HepG2 (cell line): ENCODE results near the gene THOC5. TPM values are rescaled to one million over a fixed set of nuclear protein-coding genes. Genes with fewer than 3 reads are reported as not detected.

Experiments used
- ATAC-seq: fragments of 200-7000 bp; cut with Tn5 transposase; 3 replicates; pipeline ENCODE4 v1.9.1; 2020; ENCODE audit warnings: mild to moderate bottlenecking, moderate library complexity
- BruUV-seq: library from RNA; stranded (reverse); fragments of 400-500 nt; replicated peaks from 2 replicates; lab custom pipeline; 2021; lab: Mats Ljungman, UMichigan
- CTCF ChIA-PET: fragments of 300-600 bp; formaldehyde crosslinking; extraction: SDS; loops from one replicate; lab custom pipeline; 2021; ENCODE audit warnings: low total read pairs, inconsistent platforms, low intra/inter-chr PET ratio; lab: Yijun Ruan, JAX
- POLR2A ChIA-PET: fragments of 350-600 bp; sonication (Branson Sonifier 250); formaldehyde crosslinking; loops from one replicate; lab custom pipeline; 2020; ENCODE audit warnings: antibody characterized with exemption, inconsistent platforms; lab: Yijun Ruan, JAX
- DNase-seq: peaks from one replicate; pipeline ENCODE4 v3.0.0-alpha.2; 2015; ENCODE audit warnings: low spot score
- FAIRE-seq: peaks from 3 replicates; lab custom pipeline; 2011; peaks lifted over from hg19 to GRCh38; lab: Jason Lieb, UNC
- H2AFZ ChIP-seq: one replicate; pipeline ENCODE4 v1.6.1; 2011; ENCODE audit warnings: low read length, inconsistent platforms
- H3K27ac ChIP-seq: fragments of 300-600 bp; 3 replicates; pipeline ENCODE4 v1.8.0; 2011; ENCODE audit warnings: mixed run types, mild to moderate bottlenecking, mixed read lengths, low read length, inconsistent platforms; ENCODE audit not compliant: insufficient read depth; ENCODE audit errors: extremely low read length
- H3K27me3 ChIP-seq, 2 experiments: fragments of 200-600 bp in 1 of 2; 2 replicates in 1 of 2; 3 replicates in 1 of 2; pipeline versions ENCODE4 v1.6.0 to v1.8.0; 2011; ENCODE audit warnings: low read length in 2 of 2, mild to moderate bottlenecking in 2 of 2, moderate library complexity in 2 of 2, inconsistent platforms in 1 of 2; ENCODE audit not compliant: insufficient read depth in 2 of 2, control insufficient read depth in 1 of 2
- H3K36me3 ChIP-seq, 2 experiments: fragments of 200-600 bp in 1 of 2; replicated peaks in 1 of 2; 2 replicates in 1 of 2; 3 replicates in 1 of 2; pipeline versions ENCODE4 v1.5.1 to v1.8.0; 2011; ENCODE audit warnings: low read length in 2 of 2, inconsistent platforms in 1 of 2; ENCODE audit not compliant: insufficient read depth in 2 of 2, control insufficient read depth in 1 of 2
- H3K4me1 ChIP-seq: 2 replicates; pipeline ENCODE4 v1.5.1; 2012; ENCODE audit warnings: low read length, inconsistent platforms; ENCODE audit not compliant: insufficient read depth
- H3K4me2 ChIP-seq: 2 replicates; pipeline ENCODE4 v1.6.0; 2011; ENCODE audit warnings: low read depth, low read length, inconsistent platforms
- H3K4me3 ChIP-seq, 3 experiments: fragments of 200-600 bp in 1 of 3; sonication (generic), shearing (Covaris generic) in 1 of 3; replicated peaks in 1 of 3; 2 replicates each; pipeline ENCODE4 v1.5.1; 2011 to 2016; ENCODE audit warnings: low read length in 3 of 3, inconsistent platforms in 2 of 3, low read depth in 2 of 3, mild to moderate bottlenecking in 2 of 3, control low read depth in 1 of 3, mixed read lengths in 1 of 3; ENCODE audit not compliant: insufficient read depth in 1 of 3
- H3K79me2 ChIP-seq: one replicate; pipeline ENCODE4 v1.6.1; 2011; ENCODE audit warnings: low read length, inconsistent platforms; ENCODE audit not compliant: insufficient read depth
- H3K9ac ChIP-seq: 2 replicates; pipeline ENCODE4 v1.6.0; 2011; ENCODE audit warnings: mild to moderate bottlenecking, low read depth, low read length, inconsistent platforms; ENCODE audit not compliant: insufficient read depth
- H3K9me3 ChIP-seq: 2 replicates; pipeline ENCODE4 v1.5.1; 2012; ENCODE audit warnings: mild to moderate bottlenecking, low read length
- H4K20me1 ChIP-seq: 2 replicates; pipeline ENCODE4 v1.6.0; 2011; ENCODE audit warnings: inconsistent platforms, mild to moderate bottlenecking, low read length, moderate library complexity; ENCODE audit not compliant: insufficient read depth
- CREB1 ChIP-seq, 2 experiments: fragments of 450-650 bp in 1 of 2; IDR thresholded peaks; 2 replicates each; pipeline ENCODE4 v1.6.1; 2016 to 2017; ENCODE audit warnings: control low read depth in 1 of 2, mild to moderate bottlenecking in 1 of 2, missing compliant biosample characterization in 1 of 2, missing genetic modification characterization in 1 of 2
- CREBL2 ChIP-seq: sonication (generic); formaldehyde crosslinking; IDR thresholded peaks from 2 replicates; pipeline ENCODE4 v1.8.1; 2023; ENCODE audit warnings: missing genetic modification reagents, mild to moderate bottlenecking, borderline replicate concordance
- GATAD1 ChIP-seq: IDR thresholded peaks from 2 replicates; pipeline ENCODE4 v1.6.1; 2016; ENCODE audit warnings: missing genetic modification reagents, missing compliant biosample characterization
- HMGXB4 ChIP-seq, 2 experiments: sonication (generic) in 1 of 2; formaldehyde crosslinking in 1 of 2; IDR thresholded peaks; 2 replicates each; pipeline versions ENCODE4 v1.4.0 to v1.6.1; 2018 to 2020; ENCODE audit warnings: missing genetic modification reagents in 2 of 2, borderline replicate concordance in 1 of 2, low read depth in 1 of 2, mild to moderate bottlenecking in 1 of 2, missing biosample characterization in 1 of 2
- HOMEZ ChIP-seq: IDR thresholded peaks from 2 replicates; pipeline ENCODE4 v1.6.1; 2016; ENCODE audit warnings: low read depth
- RCOR2 ChIP-seq: IDR thresholded peaks from 2 replicates; pipeline ENCODE4 v1.6.1; 2016; ENCODE audit warnings: missing biosample characterization, missing genetic modification reagents
- SRSF9 ChIP-seq: fragments of 200-400 bp; formaldehyde crosslinking; IDR thresholded peaks from 2 replicates; pipeline ENCODE4 v1.6.1; 2018; ENCODE audit warnings: borderline replicate concordance, mild to moderate bottlenecking, low read depth, low read length; ENCODE audit not compliant: insufficient read depth, poor library complexity, severe bottlenecking
- ZNF782 ChIP-seq: sonication (generic); formaldehyde crosslinking; IDR thresholded peaks from 2 replicates; pipeline ENCODE4 v1.4.0; 2020; ENCODE audit warnings: missing genetic modification reagents, mild to moderate bottlenecking, borderline replicate concordance
- WGBS: methylation state at CpG from one replicate; pipeline ENCODE4 v1.1.6; 2017; ENCODE audit warnings: low lambda C conversion rate; 5-methylcytosine and 5-hydroxymethylcytosine counted together
- in situ Hi-C: cut with HindIII; loops from 2 replicates; pipeline ENCODE4 v1.10.0; 2017; ENCODE audit warnings: low pct_unique_long_range_greater_than_20kb; ENCODE audit not compliant: extremely low pct_ligation_motif_present
- intact Hi-C: fragments of 100-400 bp; cut with micrococcal nuclease; formaldehyde crosslinking; loops from one replicate; pipeline ENCODE4 v1.10.0; 2022; ENCODE audit not compliant: unreplicated experiment
- polyA plus RNA-seq, 8 experiments: library from polyadenylated mRNA; depleted of rRNA in 3 of 8; stranded (reverse) in 7 of 8; unstranded in 1 of 8; fragments of >200 nt; fragmentation: Illumina TruSeq in 4 of 8; extraction: Trizol in 4 of 8; gene quantifications; 2 replicates each; pipeline versions ENCODE4 v1.2.1 to v1.2.3, GENCODE V29; 2011 to 2016; ENCODE audit warnings: low read depth in 4 of 8, missing spikeins in 1 of 8, mixed read lengths in 1 of 8; ENCODE audit not compliant: insufficient read depth in 1 of 8
- total RNA-seq, 5 experiments: library from RNA; depleted of rRNA; stranded (reverse); fragments of >200 nt; fragmentation: Illumina TruSeq; extraction: Trizol; gene quantifications; 2 replicates each; pipeline ENCODE4 v1.2.3, GENCODE V29; 2016; ENCODE audit warnings: low read depth in 1 of 5

The THOC5 gene
- total and polyA plus RNA-seq, 2 of the 13 experiments (the other 11 are each of a cell fraction or from before 2014, with no cell fraction given): 45.8 to 46.7 TPM

- Histone ChIP-seq H4K20me1 (no peaks in the 10 kb centered on the region), H2AFZ (no peak overlapping the region), H3K27me3 (no peaks in the 10 kb centered on the region), H3K79me2 (no peaks in the 10 kb centered on the region), H3K36me3 (peaks cover 16 to 82% of the 10 kb centered on the region in 2 experiments; a peak in 4 of 5 replicates), H3K4me2 (no peak overlapping the region), H3K9ac (no peak overlapping the region), H3K4me1 (peaks cover 18% of the 10 kb centered on the region), H3K27ac (no peak overlapping the region), H3K9me3 (no peaks in the 10 kb centered on the region), H3K4me3 (no peak overlapping the region)
- TF ChIP-seq RCOR2 (CRISPR knock-in tag) (no peak), HMGXB4 (CRISPR knock-in tag; IDR thresholded peaks at IDR 0.05; ENCODE audit: borderline replicate concordance in 1 of 2, low read depth in 1 of 2) (no peak), CREBL2 (no peak), CREB1 (IDR thresholded peaks at IDR 0.05) (no peak), CREB1 (CRISPR knock-in tag; IDR thresholded peaks at IDR 0.05) (no peak), ZNF782 (CRISPR knock-in tag) (no peak), HOMEZ (CRISPR knock-in tag) (no peak), GATAD1 (no peak), SRSF9 (no peak)
- no peak for FAIRE-seq
- no TSS peak for BruUV-seq
- no peak for DNase-seq
- in situ Hi-C loops: no loop called here
- ATAC-seq: no peak
- CTCF ChIA-PET: no interaction called here
- intact Hi-C loops: no loop called here
- WGBS: 100% methylated on average over 1 of the region's 3 CpGs
- POLR2A ChIA-PET: interaction anchor here (0.5 to 2.9 kb wide), 3 partner anchors 17 to 45 kb away, joined by 3 to 7 read pairs (median 3); partner anchors contain the start of gene THOC5
Observed at GRCh38 chr22:29536411-29536810, 17.1 kb downstream of the THOC5 start.
